Osteocyte (in vitro differentiated cells): ENCODE data around the gene TOX4. TPM values are rescaled to one million over a fixed set of nuclear protein-coding genes. Genes with fewer than 3 reads are reported as not detected.

Experiments
- DNase-seq: peaks from one replicate; pipeline ENCODE4 v3.0.0; 2021; ENCODE audit warnings: mixed read lengths; ENCODE audit not compliant: unreplicated experiment; ENCODE audit errors: extremely low spot score
- H3K27ac Mint-ChIP-seq: one replicate; pipeline ENCODE4 v1.8.0; 2021; ENCODE audit warnings: mild to moderate bottlenecking, mixed read lengths; ENCODE audit not compliant: unreplicated experiment
- H3K27me3 Mint-ChIP-seq: one replicate; pipeline ENCODE4 v1.8.0; 2021; ENCODE audit warnings: mixed read lengths; ENCODE audit not compliant: unreplicated experiment
- H3K36me3 Mint-ChIP-seq: one replicate; pipeline ENCODE4 v1.8.0; 2021; ENCODE audit warnings: mixed read lengths; ENCODE audit not compliant: unreplicated experiment
- H3K4me1 Mint-ChIP-seq: one replicate; pipeline ENCODE4 v1.8.0; 2021; ENCODE audit warnings: mixed read lengths; ENCODE audit not compliant: unreplicated experiment
- H3K4me3 Mint-ChIP-seq: one replicate; pipeline ENCODE4 v1.8.0; 2021; ENCODE audit warnings: mild to moderate bottlenecking, moderate library complexity, mixed read lengths; ENCODE audit not compliant: unreplicated experiment
- H3K9me3 Mint-ChIP-seq: one replicate; pipeline ENCODE4 v1.8.0; 2021; ENCODE audit warnings: mixed read lengths; ENCODE audit not compliant: unreplicated experiment
- total RNA-seq: library from RNA; stranded (reverse); gene quantifications from 2 replicates; pipeline ENCODE4 v1.2.1, GENCODE V29; 2021
- TF ChIP-seq, protein P1 (sequence below): fragments of 200-600 bp; sonication (generic); IDR thresholded peaks from 2 replicates; pipeline ENCODE4 v1.5.0; 2021; ENCODE audit warnings: antibody characterized with exemption, mild to moderate bottlenecking, moderate library complexity

The TOX4 gene
- total RNA-seq, 1 donor from 2014 or later = 78.8 TPM

DNA sequence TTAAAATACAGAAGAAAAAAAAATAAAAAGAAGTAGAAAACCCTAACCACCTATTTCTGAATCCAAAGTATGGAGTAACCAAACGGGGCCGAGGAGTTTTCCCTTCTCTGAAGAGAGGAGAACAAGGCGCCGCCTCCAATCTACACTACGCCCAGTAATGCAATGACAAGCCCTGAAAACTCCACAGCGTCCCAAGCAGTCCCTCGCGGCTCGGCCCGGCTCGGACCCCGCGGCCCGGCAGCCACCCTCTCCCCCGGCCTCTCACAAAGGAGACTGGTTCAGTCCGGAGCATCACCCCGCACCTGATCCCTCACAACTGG is 21.4 kb upstream of the TOX4 start:
- Mint-ChIP-seq H3K27me3 (no peaks in the 10 kb centered on the region), H3K9me3 (no peaks in the 10 kb centered on the region)
- DNase-seq = peak; percentile 86

DNA sequence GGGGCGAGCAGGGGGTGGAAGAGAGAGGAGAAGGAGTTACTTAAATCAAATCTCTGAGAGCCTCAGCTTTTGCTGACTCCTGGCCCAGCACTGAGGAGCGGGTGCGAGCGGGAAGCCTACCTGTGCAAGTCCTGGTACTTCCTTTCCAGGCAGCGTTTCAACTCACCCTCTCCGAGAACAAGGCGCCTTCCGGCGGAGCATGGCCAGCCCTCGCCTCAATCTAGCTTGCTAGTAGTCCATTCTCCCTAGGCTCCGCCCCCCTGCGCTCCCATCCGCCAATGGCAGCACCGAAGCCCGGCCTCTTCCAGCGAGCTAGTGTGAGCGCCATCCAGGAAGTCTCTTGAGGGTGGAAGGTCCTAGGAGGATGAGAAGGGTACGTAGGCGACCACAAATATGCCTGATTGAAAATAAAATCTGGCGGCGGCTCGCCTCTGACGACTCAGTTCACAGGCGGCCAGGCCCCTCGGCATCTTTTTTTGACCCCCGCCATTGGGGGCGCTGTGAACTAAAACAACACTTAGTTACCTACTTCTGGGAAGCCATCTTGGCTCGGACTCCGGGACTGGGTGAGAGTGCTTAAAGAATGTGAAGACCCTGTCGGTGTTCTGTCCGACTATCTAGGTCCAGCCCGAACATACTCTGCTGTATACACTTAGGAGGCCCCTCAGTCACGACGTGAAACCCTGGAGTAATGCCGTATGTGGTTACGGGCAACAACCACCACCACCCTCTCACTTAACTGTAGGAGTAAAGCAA is 20.9 kb upstream of the TOX4 start, which contains the start of gene CHD8:
Gene CHD8, minus strand, starts transcription at position 212 of the 756 bp plus-strand sequence. CDS start 24,480 bp downstream, outside the sequence.
- H3K36me3 Mint-ChIP-seq = peaks cover 13% of the 10 kb centered on the region
- peak within 1 kb of the TSS; percentile 100 for H3K27ac Mint-ChIP-seq
- TF ChIP-seq, protein P1, sequence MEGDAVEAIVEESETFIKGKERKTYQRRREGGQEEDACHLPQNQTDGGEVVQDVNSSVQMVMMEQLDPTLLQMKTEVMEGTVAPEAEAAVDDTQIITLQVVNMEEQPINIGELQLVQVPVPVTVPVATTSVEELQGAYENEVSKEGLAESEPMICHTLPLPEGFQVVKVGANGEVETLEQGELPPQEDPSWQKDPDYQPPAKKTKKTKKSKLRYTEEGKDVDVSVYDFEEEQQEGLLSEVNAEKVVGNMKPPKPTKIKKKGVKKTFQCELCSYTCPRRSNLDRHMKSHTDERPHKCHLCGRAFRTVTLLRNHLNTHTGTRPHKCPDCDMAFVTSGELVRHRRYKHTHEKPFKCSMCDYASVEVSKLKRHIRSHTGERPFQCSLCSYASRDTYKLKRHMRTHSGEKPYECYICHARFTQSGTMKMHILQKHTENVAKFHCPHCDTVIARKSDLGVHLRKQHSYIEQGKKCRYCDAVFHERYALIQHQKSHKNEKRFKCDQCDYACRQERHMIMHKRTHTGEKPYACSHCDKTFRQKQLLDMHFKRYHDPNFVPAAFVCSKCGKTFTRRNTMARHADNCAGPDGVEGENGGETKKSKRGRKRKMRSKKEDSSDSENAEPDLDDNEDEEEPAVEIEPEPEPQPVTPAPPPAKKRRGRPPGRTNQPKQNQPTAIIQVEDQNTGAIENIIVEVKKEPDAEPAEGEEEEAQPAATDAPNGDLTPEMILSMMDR = peak; percentile 73
- H3K4me3 Mint-ChIP-seq = peak within 1 kb of the TSS; percentile 93
- peaks cover 33% of the 10 kb centered on the region for H3K4me1 Mint-ChIP-seq
- H3K27me3 Mint-ChIP-seq = no peaks in the 10 kb centered on the region
- DNase-seq = peak; percentile 100
- H3K9me3 Mint-ChIP-seq = no peaks in the 10 kb centered on the region

More for the DNA sequence above, 21.4 kb upstream of the TOX4 start:
- TF ChIP-seq, protein P1 = no peak
- Mint-ChIP-seq H3K4me1 (peaks cover 35% of the 10 kb centered on the region), H3K27ac (peak overlapping the region; percentile 100), H3K4me3 (peak overlapping the region; percentile 93), H3K36me3 (peaks cover 11% of the 10 kb centered on the region)

GRCh38 chr14:21467616-21468015 is 9.4 kb upstream of the TOX4 start:
- H3K27me3 Mint-ChIP-seq = no peaks in the 10 kb centered on the region

DNA sequence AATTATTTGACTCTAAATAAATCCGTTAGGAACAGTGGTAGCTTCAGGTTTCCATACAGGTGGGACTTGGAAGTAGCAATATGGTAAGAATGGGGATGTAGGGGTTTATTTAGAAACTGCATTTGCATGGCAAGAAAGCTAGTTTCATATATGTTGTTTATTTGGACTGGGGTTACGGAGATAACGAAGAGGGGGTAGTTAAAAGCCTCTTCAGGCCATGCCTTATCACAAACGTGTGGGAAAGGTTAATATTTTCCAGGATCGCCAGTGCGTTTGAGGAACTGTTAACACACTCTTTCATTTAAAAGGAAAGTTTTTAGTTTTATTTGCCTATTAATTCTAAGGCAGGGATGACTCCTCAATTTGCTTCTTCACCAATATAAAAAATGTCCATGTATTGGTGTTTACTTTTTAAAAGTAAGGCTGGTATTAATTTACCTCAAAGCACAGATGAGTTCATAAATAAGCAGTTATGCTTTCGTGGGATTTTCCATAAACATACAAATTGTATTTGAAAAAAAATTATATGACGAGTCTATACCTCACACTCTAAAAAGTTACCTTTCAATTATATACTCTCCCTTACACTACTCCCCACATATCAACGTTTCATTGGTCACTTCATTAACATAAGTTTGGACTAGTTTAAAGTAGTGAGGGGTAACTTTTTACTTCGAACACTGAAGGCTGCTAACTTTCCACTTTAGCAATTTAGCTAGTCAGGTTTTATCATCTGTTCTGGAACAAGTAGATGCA is 1.1 kb upstream of the TOX4 start:
- DNase-seq = no peak
- Mint-ChIP-seq H3K4me3 (peak overlapping the region; percentile 100), H3K9me3 (no peaks in the 10 kb centered on the region), H3K36me3 (peaks cover 19% of the 10 kb centered on the region), H3K4me1 (peaks cover 24% of the 10 kb centered on the region), H3K27me3 (no peaks in the 10 kb centered on the region), H3K27ac (peak overlapping the region; percentile 99)
- TF ChIP-seq, protein P1 = no peak

More at GRCh38 chr14:21467616-21468015, 9.4 kb upstream of the TOX4 start:
- Mint-ChIP-seq H3K4me1 (peaks cover 3% of the 10 kb centered on the region), H3K36me3 (peaks cover 41% of the 10 kb centered on the region), H3K27ac (peak overlapping the region; percentile 10), H3K4me3 (no peak overlapping the region), H3K9me3 (no peaks in the 10 kb centered on the region)
- TF ChIP-seq, protein P1 = no peak
- no peak for DNase-seq

DNA sequence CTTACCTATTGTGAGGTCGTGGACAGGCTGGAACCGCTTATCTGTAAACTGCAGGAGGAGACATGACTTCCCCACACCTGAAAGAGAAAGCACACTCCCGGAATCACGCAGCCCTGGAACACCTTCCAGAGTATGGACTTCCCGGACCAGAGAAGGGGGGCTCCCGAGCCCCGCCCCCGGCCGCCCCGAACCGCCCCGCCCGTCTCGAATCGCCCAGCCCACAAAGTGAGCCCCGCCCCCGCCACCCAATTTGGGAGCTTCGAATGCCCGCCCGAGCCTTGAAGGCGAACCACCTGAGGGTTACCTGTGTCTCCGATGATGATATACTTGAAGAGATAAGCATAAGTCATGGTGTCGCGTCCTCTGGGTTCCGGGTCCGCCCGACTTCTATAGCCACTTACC is 471 bp upstream of the TOX4 start:
- DNase-seq = peak; percentile 88
- Mint-ChIP-seq H3K4me1 (peaks cover 24% of the 10 kb centered on the region), H3K27ac (peak overlapping the region; percentile 99), H3K9me3 (no peaks in the 10 kb centered on the region), H3K4me3 (peak overlapping the region; percentile 100), H3K36me3 (peaks cover 21% of the 10 kb centered on the region), H3K27me3 (no peaks in the 10 kb centered on the region)
- TF ChIP-seq, protein P1 = no peak
